ENCODE data around the gene LGALS4.
"Not testable (repeated sequence)": the region's sequence is repeated elsewhere in the genome, so short reads cannot be mapped to it uniquely, and the experiment has no call there.

DNA sequence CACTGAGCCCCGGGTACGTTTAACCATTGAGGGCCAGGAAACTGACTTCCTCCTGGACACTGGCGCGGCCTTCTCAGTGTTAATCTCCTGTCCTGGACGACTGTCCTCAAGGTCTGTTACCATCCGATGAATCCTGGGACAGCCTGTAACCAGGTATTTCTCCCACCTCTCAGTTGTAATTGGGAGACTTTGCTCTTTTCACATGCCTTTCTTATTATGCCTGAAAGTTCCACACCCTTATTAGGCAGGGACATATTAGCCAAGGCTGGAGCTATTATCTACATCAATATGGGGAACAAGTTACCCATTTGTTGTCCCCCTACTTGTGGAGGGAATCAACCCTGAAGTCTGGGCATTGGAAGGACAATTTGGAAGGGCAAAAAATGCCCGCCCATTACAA, 13.2 kb upstream of the LGALS4 start:
- TF ChIP-seq, protein P1, sequence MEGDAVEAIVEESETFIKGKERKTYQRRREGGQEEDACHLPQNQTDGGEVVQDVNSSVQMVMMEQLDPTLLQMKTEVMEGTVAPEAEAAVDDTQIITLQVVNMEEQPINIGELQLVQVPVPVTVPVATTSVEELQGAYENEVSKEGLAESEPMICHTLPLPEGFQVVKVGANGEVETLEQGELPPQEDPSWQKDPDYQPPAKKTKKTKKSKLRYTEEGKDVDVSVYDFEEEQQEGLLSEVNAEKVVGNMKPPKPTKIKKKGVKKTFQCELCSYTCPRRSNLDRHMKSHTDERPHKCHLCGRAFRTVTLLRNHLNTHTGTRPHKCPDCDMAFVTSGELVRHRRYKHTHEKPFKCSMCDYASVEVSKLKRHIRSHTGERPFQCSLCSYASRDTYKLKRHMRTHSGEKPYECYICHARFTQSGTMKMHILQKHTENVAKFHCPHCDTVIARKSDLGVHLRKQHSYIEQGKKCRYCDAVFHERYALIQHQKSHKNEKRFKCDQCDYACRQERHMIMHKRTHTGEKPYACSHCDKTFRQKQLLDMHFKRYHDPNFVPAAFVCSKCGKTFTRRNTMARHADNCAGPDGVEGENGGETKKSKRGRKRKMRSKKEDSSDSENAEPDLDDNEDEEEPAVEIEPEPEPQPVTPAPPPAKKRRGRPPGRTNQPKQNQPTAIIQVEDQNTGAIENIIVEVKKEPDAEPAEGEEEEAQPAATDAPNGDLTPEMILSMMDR (IDR thresholded peaks at IDR 0.05 in 8 of 11, conservative IDR thresholded peaks at IDR 0.05 in 3 of 11) = not testable (repeated sequence)
- TF ChIP-seq POLR2A (IDR thresholded peaks at IDR 0.05) = not testable (repeated sequence)

Measured in spleen (tissue), 7 donors.